GM12864 (cell line): ENCODE results near the gene TPPP3.
"Not testable (repeated sequence)": the region's sequence is repeated elsewhere in the genome, so short reads cannot be mapped to it uniquely, and the experiment has no call there.

Experiments used
- DNase-seq: peaks from one replicate; pipeline ENCODE4 v3.0.0-alpha.2; 2011; ENCODE audit warnings: low read depth
- H3K4me3 ChIP-seq: 2 replicates; pipeline ENCODE4 v1.5.1; 2011; ENCODE audit warnings: mild to moderate bottlenecking, low read depth, low read length, control low read depth
- CTCF ChIP-seq: IDR thresholded peaks from 2 replicates; pipeline ENCODE4 v1.5.1; 2011; ENCODE audit warnings: low read depth, mild to moderate bottlenecking, moderate library complexity, low read length, control low read depth, inconsistent platforms; ENCODE audit errors: missing control alignments

TPPP3 gene

GRCh38 chr16:67357561-67357960 is 35.7 kb downstream of the TPPP3 start:
- TF ChIP-seq CTCF = no peak
- H3K4me3 ChIP-seq = no peak overlapping the region
- DNase-seq = no peak

GRCh38 chr16:67356396-67356795 is 36.9 kb downstream of the TPPP3 start:
- TF ChIP-seq CTCF = no peak
- no peak overlapping the region for H3K4me3 ChIP-seq
- DNase-seq = no peak

GRCh38 chr16:67352463-67352862 is 40.8 kb downstream of the TPPP3 start:
- DNase-seq = not testable (repeated sequence)

GRCh38 chr16:67350324-67350723 is 43.0 kb downstream of the TPPP3 start:
- no peak for TF ChIP-seq CTCF
- no peak for DNase-seq
- H3K4me3 ChIP-seq = no peak overlapping the region

More at GRCh38 chr16:67352463-67352862, 40.8 kb downstream of the TPPP3 start:
- not testable (repeated sequence) for H3K4me3 ChIP-seq

GRCh38 chr16:67349172-67349571 is 44.1 kb downstream of the TPPP3 start:
- no peak for DNase-seq
- H3K4me3 ChIP-seq = no peak overlapping the region
- peak; percentile 40 for TF ChIP-seq CTCF

GRCh38 chr16:67346341-67346740 is 47.0 kb downstream of the TPPP3 start:
- no peak for DNase-seq
- no peak overlapping the region for H3K4me3 ChIP-seq
- no peak for TF ChIP-seq CTCF

GRCh38 chr16:67345401-67345800 is 47.9 kb downstream of the TPPP3 start:
- no peak for TF ChIP-seq CTCF
- H3K4me3 ChIP-seq = no peak overlapping the region
- no peak for DNase-seq

- TF ChIP-seq CTCF = no peak
- no peak overlapping the region for H3K4me3 ChIP-seq
- DNase-seq = no peak
Measured at GRCh38 chr16:67342616-67343015, 50.7 kb downstream of the TPPP3 start.
